GM12872 (cell line): Measurements from ENCODE around the gene AGBL5.

Experiments
- CTCF ChIP-seq: IDR thresholded peaks from 3 replicates; pipeline ENCODE4 v1.5.1; 2011; ENCODE audit warnings: low read depth, mild to moderate bottlenecking, low read length, moderate library complexity; ENCODE audit not compliant: insufficient read depth

AGBL5 gene

GRCh38 chr2:27070653-27071276, 19.3 kb downstream of the AGBL5 start:
- no peak for TF ChIP-seq CTCF

- no peak for TF ChIP-seq CTCF
These were observed 20.0 kb downstream of the AGBL5 start, which contains the start of gene OST4 for GRCh38 chr2:27071277-27071989. TSS of gene OST4 (minus strand) at chr2:27071654.

- TF ChIP-seq CTCF, result no peak
These were observed 20.7 kb downstream of the AGBL5 start for GRCh38 chr2:27071990-27072830.

- TF ChIP-seq CTCF, result no peak
These were observed 21.5 kb downstream of the AGBL5 start for GRCh38 chr2:27072920-27073319.

- TF ChIP-seq CTCF, result no peak
These were observed 22.3 kb downstream of the AGBL5 start for GRCh38 chr2:27073782-27074181.

GRCh38 chr2:27074738-27075565, 23.5 kb downstream of the AGBL5 start:
- no peak for TF ChIP-seq CTCF
